ENCODE data around the gene RAD23B.

Gene RAD23B

DNA sequence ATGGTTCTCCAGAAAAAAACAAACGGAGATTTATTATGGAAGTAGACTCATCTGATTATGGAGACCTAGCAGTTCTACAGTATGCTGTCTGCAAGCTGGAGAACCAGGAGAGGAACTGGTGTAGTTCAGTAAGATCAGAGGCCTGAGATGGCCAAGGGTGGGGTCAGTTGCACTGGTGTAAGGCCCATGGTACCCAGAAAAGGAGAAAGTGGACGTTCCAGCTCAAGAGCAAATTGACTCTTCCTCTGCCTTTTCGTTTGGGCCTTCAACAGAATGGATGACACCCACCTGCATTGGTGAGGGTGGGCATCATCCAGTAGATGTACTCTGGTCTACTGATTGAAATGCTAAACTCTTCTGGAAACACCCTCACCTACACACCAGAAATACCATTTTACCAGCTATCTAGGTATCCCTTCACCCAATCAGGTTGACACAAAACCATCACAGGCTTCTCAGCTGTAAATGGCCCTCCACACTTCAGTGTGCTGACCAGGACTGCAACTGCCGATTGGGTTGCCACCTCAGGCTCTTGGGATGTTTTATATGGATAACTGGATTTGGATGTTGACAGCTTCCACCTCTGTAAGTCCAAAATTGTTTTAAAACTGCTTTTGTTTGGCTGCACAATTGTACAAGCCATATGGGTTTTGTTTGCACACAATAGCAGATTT lies 51.2 kb downstream of the RAD23B start:
- DNase-seq (ENCODE audit: low read depth in 2 of 2), result no peak

DNA sequence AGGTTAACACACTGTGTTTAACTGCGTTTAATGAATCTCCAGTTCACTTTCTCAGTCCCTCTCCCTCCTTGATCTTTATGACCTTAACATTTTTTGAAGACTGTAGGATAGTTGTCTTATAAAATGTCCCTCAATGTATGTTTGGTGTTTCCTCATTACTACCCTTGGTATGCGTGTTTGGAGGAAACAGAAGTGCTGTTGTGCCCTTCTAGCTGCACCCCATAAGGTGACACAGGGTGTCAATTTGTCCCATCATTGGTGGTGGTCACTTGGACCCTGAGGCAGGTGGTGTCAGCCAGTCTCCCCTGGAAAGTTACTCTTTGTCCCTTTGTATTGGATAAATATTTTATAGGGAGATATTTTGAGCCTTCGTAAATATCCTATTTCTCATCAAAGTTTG lies 52.3 kb downstream of the RAD23B start:
- DNase-seq (ENCODE audit: low read depth in 2 of 2), result no peak

DNA sequence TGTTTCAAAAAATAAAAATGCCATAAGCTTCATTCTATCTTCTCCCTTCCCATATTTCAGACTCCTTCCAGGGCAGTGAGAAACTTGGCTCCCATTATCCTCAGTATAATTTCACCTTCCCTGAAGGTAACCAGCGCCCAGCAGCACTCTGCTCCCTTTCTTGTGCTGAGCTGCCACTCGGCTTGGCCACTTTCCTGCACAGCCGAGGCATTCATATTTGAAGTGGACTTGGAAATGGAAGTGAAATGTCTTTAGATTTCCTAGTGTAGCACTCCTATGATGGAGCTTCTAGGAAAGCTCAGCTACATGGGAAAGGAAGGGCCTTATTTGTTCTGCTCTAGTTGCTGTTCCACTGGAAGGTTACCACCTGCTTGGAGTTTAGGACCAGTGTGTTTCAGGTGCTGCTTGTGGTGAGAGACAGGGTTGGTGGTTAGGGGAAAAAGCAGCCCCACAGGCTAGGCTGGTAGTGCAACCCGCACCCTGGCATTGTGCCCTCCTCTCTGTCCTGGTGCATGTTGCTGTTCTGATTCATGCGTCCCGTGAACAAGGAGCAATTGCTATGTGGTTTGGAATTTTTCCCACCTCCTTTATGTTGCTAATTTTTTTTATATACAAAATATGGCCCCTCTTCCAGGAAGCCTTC lies 53.8 kb downstream of the RAD23B start:
- DNase-seq (ENCODE audit: low read depth in 2 of 2), result no peak

DNA sequence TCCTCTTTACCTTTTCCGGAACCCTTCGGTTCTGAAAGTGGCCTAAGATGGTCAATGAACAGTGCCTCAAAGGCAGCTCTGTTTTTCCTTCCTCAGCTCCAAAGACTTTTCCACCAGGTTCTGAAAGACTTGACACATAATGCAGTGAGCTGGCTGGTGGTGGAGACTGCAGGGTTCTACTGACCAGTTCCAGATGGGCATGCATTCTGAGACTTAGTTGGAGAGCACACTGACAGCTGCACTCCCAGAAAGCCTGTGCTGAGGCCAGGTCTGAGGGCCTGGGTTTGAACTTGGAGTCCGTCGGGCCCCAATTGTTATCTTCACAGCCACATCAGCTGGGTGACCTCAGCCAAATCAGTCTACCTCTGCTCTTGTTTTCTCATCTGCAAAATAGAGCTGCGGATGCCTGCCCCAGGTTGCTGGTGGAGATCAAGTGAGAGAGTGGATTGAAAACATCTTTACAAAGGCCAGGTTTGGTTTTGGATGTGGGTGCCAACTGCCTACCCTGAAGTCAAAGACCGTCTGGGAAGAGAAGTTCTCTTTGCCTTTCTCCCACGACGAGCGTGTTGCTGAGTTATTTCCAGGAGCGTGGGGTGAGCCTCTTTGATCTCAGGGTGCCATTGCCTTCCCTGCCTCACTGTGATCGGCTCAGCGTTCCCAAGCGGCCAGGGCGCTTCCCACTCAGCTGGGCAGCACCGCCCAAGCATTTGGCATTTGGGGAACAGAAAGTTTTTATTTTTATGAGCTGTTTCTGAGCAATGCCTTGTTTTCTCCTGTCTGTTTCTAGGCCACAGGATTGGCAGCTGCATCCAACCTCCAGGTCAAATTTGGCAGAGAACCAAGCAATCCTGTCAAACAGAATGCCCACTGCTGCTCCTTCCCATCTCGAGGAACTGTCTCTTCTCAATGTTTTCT lies 54.9 kb downstream of the RAD23B start:
- DNase-seq (ENCODE audit: low read depth in 2 of 2), result no peak

DNA sequence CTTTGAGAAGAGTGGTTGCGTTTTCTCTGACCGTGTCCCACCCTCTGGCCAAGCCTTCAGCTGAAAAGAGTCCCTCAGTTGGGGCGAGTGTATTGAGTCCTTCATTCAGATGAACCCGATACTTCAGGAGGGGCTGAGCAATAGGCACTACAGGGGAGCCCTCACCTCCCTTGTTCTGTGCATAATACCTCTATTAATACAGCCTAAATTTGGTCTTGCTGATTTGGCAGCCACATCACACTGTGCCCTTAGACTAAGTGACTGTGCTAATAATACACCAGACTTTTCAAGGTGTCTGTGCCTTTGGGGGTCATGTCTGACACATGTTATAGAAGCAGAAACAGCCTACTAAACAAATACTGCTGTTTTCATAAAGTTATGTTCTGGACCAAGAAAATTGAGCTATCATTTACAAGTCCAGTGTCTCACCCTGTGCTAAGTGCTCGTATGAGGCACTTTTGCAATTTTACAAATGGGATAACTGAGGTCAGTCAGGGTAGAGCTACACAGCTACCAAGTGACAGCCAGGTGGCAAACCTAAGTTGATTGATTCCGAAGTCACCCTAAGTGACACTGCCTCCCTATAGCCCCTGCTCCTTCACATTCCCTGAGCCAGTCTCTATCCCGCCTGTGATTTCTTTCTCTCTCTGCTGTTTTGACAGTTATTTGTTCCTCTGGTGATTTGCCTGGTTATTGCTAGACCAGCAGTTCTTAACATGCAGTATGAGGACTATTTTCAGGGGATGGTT lies 56.0 kb downstream of the RAD23B start:
- DNase-seq (ENCODE audit: low read depth in 2 of 2), result no peak

DNA sequence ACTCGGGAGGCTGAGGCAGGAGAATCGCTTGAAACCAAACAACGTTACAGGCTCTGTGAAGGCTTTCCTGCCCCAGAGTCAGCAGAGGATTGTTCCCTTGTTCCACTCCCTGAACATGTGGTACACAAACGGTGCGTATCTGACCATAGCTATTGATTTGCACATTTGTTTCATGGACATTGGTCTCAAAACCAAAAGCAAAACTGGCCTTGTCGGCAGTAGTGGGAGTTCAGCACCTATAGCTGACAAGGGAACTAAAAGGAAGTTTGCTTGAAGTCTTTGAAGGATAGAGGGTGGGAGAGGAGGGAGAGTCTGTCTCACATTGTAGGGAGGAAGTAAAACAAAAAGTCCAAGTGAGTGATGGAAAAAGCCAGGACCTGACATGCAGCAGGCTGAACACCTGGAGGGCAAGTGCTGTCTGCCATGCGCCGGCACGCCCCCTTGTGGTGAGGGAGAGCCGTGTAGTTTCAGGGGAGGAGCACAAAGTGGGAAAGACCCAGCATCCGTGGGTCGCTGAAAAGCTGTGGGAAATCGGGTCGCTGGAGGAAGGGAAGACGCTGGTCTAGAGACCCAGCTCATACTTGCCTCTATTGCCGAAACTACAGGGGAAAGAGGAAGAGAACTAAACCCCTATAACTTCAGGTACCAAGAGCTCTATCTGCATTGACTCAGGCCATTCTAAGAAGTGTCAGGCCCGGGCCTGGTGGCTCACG lies 58.0 kb downstream of the RAD23B start:
- peak; percentile 80 to 82 for DNase-seq (ENCODE audit: low read depth in 2 of 2)

DNA sequence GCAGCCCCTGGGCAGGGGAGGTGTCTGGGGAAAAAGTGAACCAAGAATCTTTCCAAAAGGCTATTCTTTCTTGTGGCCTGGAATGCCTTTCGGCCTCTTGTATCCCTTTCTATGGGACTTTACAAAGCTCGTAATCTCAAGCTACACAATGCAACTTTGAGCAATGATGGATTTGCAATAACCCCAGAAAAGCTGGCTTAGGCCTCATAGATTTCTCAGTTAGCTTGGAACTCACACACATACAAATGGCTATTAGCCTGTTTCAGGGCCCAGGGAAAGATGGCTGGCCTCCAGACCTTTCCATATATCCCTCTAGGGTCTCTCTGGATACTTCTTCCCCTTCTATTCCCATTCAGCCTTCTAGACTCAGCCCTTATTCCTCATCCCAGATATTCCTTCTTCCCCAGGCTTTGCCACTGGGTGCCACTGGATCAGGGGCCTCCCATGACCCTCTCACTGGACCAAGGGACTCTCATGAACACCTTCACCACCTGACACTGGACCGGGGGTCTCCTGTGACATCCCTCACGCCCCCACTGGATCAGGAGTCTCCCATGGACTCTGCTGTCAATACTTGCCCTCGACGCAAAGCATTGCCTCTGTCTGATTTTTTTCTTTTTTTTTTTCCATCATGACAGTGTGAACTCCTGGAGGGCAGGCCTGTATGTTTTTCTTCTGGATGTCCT lies 59.5 kb downstream of the RAD23B start:
- DNase-seq (ENCODE audit: low read depth in 2 of 2), result no peak

DNA sequence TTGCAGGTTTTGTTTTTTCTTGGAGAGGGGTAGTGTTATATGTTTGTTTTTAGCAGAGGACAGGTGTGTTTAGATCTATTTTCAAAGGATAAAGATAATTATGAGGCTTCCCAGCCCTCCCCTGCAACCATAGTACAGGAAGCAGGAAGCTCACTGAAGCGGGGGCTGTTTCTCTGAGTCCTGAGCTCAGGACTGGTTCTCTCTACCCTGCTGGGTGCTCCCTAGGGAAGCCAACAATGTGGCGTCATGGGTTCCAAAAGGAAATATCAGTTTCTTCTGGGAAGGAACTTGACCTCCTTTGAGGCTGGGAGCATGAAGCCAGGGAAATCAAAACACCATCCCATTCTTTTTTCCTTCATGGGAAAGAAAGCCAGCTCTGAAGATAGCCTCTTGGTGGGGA lies 62.2 kb downstream of the RAD23B start:
- no peak for DNase-seq (ENCODE audit: low read depth in 2 of 2)

DNA sequence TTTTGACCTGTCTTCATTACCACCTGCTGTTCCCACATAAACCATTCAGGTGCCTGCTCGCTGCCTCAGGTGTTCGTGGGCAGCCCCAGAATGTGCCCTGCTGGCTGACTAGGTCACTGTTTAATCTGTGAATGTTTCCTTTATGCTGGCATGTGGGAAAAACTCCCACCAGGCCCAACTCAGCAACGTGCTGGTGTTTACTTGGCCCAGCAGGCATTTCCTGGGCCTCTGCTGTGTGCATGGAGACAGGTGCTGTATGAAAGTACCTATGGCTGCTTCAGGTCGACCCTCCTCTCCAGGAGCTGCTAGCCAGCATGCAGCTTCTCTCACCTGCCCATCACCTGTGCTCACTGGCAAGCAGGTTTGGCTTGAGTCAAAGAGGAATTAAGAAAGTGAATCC lies 65.8 kb downstream of the RAD23B start:
- no peak for DNase-seq (ENCODE audit: low read depth in 2 of 2)

DNA sequence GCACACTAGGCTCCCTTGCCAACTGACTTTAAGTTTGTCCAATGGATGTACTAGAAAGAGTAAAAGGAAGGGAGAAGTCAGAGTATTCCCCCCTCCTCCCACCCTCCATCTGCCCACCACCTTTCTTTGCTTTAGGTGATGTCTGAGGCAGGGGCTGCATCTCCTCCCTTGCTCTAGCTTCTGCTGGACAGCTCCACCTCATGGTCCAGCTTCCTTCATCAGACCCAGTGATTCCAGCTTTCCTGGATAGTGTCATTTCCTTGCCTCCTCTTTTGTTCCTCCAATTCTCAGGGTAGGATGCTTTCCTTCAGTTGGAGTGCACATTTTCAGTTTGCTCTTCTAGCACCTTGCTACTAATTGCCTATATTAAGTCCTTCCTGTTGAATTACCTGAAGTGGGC lies 67.4 kb downstream of the RAD23B start:
- DNase-seq (ENCODE audit: low read depth in 2 of 2), result no peak

DNA sequence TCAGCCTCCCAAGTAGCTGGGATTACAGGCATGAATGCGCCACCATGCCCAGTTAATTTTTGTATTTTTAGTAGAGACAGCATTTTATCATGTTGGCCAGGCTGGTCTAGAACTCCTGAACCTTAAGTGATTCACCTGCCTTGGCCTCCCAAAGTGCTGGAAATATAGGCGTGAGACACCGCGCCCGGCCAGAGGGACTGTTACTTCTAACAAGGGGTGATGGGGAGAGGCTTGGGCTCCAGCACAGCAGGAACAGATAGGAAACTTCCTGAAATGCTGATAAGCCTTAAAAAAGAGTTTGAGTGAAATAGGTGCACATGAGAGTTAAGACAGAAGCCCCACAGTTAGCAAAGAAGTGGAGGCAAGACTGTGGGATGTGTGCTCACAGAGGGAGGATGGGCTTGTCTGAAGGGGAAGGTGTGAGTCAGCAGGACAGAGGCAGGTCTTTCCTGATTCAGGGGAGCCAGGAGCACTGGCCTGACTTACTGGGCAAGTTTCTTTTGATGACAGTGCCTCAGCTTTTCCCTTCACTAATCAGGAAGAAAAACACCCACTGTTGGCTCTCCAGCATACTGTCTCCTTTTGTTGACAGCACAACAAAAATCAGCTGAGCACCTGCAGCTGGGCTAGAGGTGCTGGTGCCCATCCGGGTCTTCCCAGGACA lies 68.4 kb downstream of the RAD23B start:
- DNase-seq (ENCODE audit: low read depth in 2 of 2), result no peak

DNA sequence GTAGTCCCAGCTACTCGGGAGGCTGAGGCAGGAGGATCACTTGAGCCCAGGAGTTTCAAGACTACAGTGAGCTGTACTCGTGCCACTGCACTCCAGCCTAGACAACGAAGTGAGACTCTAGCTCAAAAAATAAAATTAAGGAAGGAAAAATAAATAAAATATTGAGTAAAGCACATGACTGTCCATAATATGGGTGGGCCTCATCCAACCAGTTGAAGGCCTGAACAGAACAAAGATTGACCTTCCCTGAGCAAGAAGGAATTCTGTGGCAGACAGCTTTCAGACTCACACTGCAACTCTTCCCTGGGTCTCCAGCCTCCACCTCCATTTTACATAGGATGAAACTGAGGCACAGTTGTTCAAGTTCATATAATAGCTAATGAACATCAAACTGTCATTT lies 72.3 kb downstream of the RAD23B start:
- no peak for DNase-seq (ENCODE audit: low read depth in 2 of 2)

DNA sequence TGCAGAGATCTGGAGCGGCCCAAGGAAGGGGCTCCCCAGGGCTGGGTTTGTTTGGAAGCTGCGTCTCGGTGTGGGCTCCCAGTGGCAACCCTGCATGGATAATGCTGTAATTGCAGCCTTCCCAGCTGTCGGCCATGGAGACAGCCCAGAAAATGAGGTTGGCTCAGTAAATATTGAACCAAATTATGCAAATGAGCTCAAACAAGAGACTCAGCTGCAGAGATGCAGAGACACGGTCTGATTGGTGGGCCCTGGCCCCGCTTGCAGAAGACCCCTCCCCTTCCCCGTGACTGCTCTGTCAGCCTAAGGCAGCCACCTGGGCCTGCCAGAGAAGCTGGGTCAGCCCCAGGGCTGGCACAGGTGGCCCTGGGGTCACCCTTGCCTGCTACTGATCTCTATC lies 75.9 kb downstream of the RAD23B start:
- no peak for DNase-seq (ENCODE audit: low read depth in 2 of 2)

DNA sequence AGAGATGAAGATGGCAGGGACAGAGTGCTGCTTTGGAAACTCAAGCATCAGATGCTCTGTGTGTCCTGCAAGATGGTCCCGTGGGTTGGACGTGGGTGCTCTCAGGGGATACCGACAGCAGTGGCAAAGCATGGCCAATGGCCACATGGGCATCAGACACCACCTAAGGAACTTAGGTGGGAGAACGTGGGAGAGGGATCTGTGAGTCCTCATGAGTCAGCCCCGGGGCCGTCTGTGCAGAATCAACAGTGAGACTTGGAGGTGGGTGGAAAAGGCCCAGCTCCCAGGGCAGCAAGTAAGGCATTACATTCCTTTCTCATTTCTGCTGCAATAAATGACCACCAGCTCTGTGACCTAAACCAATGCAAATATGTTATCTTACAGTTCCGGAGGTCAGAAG lies 77.0 kb downstream of the RAD23B start:
- no peak for DNase-seq (ENCODE audit: low read depth in 2 of 2)

DNA sequence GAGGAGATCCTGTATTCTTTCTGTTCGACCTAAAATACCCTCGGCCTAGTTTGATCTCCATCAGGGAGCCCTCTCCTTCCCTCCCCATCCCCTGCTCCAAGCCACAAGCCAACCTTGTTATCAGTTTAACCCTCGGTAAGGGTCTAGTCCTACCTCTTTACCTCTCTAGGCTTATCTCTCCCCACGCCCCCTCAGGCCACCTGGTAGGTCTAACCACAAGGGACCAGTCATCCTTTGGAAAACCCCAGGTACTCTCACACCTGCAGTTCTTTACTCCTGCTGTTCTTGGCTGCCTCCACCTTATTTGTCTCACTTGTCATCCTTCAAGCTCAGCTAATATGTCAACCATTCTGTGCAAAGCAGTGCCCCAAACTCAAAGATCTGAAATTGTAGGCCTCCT lies 78.7 kb downstream of the RAD23B start:
- DNase-seq (ENCODE audit: low read depth in 2 of 2), result no peak

DNA sequence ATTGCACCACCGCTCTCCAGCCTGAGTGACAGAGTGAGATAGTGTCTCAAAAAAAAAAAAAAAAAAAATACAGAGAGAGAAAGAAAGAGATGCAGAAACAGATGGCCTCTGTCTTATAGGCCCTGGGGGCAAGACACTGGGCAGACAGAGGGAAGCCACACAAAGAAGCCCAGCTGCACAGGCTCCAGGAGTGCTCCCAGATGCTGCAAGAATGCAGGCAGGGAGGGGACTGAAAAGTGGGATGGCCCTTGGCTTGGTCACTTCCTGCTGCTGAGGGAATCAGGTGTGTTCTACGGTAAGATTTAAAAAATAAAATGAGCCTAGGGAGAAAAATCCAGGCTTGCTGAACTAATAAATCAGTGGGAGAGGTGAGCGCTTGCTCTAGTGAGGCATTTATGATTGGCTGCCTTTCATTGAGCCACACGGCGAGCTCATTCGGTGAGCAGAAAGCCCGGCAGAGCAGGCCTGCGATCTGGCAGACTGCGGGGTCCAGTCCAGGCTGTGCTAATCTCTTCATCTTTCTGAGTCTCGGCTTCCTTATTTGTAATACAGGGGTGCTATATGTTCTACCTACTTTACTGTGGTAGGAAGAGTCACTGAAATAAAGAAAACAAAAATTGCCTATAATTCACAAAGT lies 80.6 kb downstream of the RAD23B start:
- no peak for DNase-seq (ENCODE audit: low read depth in 2 of 2)

DNA sequence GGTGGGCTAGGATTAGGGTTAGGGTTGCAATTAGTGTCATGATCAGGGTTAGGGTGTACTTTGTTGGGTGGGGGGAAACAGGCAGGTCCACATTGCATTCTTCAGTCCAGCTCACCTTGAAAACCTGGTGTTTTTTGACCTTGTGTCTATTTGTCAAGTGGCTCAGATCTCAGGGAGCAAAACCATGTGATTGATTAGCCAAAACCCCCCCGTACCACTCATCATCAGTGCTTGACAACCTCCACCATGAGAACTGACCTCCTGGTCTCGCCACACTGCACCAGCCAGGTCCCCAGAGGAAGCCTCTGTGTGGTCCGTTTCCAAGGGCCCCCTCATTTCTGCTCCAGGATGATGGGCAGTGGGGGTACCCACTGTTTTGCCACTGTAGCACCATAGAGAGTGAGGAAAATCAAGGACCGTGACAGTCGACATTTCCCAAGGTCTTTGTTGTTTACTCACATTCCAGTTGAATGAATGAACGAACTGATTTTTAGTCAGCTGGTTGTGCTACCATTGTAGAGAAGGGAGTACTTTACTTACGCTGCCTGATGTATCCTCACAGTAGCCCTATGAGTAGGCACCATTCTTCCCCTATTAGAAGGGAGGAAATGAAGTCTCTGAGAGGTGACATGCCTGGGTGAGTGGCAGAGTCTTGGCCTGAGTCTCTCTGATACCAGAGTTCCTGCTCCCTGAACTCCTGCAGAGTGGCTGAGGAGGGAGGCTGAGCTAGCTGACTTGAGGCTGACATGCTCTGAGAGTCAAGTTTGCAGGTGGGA lies 84.8 kb downstream of the RAD23B start:
- no peak for DNase-seq (ENCODE audit: low read depth in 2 of 2)

DNA sequence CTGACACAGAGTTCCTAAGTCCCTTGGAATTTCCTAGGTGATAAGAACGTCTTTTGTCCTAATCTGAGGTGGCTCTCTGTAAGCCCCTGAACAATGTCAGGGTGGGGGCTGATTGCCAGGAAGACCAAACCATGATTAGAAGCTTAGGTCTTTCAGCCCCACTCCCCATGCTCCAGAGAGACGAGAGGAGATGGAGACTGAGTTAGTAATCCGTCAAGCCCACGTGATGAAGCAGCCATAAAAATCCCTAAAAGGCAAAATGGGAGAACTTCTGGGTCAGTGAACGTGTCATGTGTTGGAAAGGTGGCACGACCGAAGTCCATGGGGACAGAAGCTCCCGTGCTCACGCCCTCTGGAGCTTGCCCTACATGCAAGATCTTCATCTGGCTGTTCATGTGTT lies 85.6 kb downstream of the RAD23B start:
- DNase-seq (ENCODE audit: low read depth in 2 of 2), result no peak

DNA sequence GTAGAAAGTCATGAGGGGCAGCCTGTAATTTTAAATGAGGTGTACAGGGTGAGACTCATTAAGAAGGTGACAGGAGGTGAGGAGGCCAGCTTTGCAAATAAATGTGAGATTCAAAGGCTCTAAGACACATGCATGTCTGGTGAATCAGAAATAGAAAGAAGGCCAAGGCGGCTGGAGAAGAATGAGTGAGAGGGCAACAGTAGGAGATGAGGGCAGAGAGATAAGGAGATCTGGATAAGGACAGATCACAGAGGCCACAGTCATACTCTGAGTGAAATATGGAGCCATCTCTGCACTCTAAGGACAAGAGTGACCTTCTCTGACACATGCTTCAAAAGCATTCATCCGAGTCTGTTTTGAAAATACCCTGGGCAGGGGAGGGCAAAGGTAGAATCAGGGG lies 90.7 kb downstream of the RAD23B start:
- no peak for DNase-seq (ENCODE audit: low read depth in 2 of 2)

Measured in stimulated activated CD4-positive, alpha-beta T cell treated with anti-CD3 and anti-CD28 coated beads, Interleukin-1b, Interleukin-23, amount 100 ng/mL, for 4 hours (primary cell).